Stimulated activated CD8-positive, alpha-beta memory T cell treated with anti-CD3 and anti-CD28 coated beads, Interleukin-4, amount 100 ng/mL, for 4 hours (primary cell): ENCODE results near the gene ASIC2.

Experiments used
- DNase-seq, 2 donors: peaks; one replicate each; pipeline ENCODE4 v3.0.0-alpha.2; 2020; ENCODE audit warnings: low read depth in 2 of 2, low spot score in 1 of 2

The ASIC2 gene

DNA sequence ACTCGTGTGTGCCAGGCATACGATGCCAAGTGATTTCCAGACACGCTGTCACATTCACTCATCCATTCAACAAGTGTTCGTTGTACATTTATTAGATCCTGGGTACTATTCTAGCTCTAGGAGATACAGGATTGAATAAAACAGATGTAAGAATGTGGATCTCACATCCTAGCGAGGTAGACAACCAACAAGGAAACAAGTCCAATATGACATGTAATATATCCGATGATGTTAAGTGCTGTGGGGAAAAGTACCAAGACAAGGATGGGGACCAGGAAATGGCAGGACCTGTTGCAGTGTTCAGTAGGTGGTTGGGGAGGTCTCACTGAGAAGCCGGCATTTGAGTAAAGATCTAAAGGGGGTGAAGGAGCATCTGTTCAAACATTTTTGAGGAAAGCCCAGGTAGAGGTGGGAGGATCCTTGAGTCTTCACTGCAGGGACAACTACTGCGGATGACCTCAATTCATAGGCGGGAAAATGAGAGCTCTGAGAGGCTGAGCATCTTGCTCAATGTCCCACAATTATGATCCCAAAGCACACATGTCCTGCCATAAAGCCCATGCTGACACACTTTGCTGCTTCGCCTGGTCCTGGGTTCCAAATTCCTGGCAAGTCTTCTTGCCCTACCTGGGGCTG is 129.4 kb downstream of the ASIC2 start:
- no peak for DNase-seq

GRCh38 chr17:33154869-33155455 is 138.1 kb downstream of the ASIC2 start:
- no peak for DNase-seq

GRCh38 chr17:33152783-33153182 is 140.3 kb downstream of the ASIC2 start:
- DNase-seq, result no peak

GRCh38 chr17:33151565-33151964 is 141.5 kb downstream of the ASIC2 start:
- DNase-seq, result no peak

- DNase-seq, result no peak
Measured at GRCh38 chr17:33145941-33146340, 147.2 kb downstream of the ASIC2 start.

GRCh38 chr17:33144837-33145236 is 148.3 kb downstream of the ASIC2 start:
- DNase-seq, result no peak

- DNase-seq, result no peak
Measured at GRCh38 chr17:33142705-33143299, 150.3 kb downstream of the ASIC2 start.

DNA sequence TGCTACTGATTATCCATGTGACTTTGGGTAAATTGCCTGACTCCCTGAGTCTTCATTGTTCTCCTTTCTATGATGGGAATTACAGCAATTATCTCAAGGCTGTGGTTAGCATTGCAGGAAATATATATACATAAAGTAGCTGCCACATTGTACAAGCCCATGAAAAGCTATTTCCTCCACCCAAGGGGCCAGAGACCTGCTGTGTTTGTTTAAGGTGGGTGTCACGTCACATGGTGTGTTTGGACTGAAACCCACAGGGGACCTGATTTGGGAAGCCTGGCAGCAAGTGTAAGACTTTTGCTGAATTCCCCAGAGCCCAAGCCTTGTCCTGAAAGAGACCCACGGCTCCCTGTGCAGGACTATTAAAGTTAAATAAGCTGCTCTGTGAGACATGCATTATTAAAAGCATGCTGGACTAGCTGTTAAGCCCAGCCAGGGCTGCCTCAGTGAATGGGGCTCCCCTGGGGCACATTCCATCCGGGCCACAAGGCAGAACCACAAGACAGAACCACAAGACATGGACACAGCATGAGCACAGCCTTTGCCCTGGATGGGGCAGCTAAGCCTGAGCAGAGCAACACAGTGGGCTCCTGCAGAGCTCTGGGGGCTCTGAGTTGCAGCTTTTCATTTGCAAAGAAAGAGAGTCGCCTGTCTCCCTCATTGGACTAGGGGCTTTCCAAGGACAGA is 152.5 kb downstream of the ASIC2 start:
- DNase-seq, result no peak

- DNase-seq, result no peak
Measured at GRCh38 chr17:33138627-33139026, 154.5 kb downstream of the ASIC2 start.

DNA sequence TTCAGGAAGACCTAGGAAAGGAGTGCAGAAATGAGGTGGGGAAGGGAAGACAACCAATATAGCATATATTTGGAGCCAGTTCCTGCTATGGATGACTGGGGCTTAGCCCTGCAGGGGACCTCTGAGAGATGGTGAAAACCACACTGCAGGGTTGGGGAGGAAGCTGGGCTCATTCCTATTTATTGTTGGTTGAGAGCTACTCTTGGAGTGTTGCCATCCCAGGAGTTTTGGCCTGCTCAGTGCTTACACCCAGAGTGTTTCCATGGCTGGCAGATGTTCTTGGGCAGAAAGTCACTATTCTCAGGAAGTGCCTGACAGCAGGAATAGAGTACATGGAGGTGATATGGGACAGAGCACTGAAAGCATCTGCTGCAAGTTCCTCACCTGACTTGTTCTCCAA is 155.7 kb downstream of the ASIC2 start:
- DNase-seq, result no peak

GRCh38 chr17:33135691-33136090 is 157.4 kb downstream of the ASIC2 start:
- DNase-seq, result no peak

- DNase-seq, result no peak
Measured at GRCh38 chr17:33131620-33132019, 161.5 kb downstream of the ASIC2 start.

DNA sequence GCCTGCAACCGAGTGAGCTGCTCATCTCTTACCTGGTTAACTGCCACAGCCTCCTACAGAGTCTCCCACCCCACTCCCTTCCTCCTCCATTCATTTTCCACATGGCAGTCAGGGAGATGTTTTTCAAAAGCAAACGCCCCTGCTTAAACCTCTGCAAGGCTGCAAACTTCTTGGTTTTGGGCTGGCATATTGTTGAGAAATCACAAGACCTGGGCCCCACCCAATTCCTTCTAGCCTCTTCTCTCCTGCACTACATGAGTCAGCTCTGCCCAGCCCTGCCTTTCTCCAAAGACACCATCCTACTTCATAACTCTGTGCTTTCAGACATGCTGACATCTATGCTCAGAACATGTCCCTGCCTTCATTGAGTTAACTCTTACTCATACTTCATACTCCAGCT is 165.4 kb downstream of the ASIC2 start:
- DNase-seq, result no peak

- DNase-seq, result no peak
Measured at GRCh38 chr17:33126086-33126485, 167.0 kb downstream of the ASIC2 start.

GRCh38 chr17:33125552-33125950 is 167.5 kb downstream of the ASIC2 start:
- no peak for DNase-seq

DNA sequence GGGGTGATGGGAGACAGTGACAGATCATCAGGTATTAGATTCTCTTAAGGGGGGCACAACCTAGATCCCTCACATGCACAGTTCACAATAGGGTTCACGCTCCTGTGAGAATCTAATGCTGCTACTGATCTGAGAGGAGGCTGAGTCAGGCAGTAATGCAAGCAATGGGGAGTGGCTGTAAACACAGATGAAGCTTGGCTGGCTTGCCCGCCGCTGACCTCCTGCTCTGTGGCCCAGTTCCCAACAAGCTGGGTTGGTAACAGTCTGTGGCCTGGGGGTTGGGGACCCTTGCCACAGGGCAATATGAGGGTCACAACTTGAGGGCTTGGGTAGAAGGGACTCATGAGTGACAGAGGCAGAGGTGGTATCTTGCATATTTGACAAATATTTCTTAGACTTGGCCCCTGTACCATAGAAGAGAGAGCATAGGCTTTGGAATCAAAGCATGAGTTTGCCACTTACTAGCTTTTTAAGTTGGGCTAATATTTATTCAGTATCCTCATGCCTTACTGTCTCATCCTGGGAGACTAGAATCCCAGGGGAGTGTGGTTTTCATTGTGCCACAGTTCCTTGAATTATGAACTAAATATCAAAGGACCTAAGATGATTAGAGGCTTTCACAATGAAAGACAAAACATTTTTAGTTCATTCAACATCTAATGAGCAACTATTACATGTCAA is 168.1 kb downstream of the ASIC2 start:
- no peak for DNase-seq

DNA sequence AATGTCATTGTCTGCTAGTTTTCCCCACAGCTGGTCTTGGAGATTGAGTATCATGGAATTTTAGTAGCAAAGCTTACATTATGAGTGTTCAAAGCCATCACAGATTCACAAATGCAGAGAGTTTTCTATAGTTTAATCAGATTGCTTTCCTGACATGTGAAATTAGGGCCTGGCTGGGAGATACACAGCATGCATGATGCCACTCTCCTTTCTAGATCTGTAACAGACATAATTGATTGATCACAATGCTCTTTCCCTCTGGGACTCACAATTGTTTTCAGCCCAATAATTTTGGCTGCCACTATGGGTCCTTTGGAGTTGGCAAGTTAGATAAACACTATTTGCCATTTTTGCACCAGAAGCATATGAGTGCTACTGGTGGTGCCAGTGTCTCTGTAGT is 168.9 kb downstream of the ASIC2 start:
- no peak for DNase-seq

GRCh38 chr17:33121756-33122155 is 171.3 kb downstream of the ASIC2 start:
- no peak for DNase-seq

DNA sequence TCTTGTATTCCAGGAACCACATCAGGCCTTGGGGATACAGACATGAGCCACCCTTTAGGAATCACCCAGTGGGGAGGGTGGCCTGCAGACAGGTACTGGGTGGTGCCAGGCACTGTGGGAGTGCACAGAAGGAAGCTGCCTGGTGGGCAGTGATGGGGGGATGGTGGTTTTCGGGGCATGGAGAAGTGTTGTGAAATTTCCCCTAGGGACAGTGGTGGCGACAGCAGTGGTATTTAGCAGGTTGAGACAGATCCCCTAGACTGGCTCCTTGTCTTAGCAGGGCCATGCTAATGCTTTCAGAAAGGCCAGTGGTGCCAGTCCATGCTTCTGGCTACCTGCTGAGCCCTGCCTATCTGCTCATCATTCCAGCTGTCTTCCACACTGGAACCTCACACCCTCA is 171.8 kb downstream of the ASIC2 start:
- no peak for DNase-seq

DNA sequence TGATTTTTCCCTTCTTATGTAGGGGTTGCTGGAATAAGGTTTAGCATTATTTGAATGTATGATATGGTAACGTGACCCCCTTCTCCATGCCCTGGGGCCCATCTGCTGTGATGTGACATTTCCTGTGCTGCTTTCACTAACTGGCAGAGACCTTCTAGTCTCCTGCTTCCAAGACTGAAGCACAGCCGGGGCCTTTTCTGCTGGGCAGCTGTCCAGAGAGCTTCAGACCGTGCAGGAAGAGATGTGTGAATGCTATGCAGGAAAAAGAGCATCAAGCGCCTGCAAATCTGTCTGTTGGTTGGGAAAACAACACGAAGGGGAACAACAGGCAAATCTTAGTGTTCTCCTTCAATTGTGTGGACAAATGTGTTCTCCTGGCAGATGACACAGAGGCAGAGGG is 173.0 kb downstream of the ASIC2 start:
- DNase-seq, result no peak

DNA sequence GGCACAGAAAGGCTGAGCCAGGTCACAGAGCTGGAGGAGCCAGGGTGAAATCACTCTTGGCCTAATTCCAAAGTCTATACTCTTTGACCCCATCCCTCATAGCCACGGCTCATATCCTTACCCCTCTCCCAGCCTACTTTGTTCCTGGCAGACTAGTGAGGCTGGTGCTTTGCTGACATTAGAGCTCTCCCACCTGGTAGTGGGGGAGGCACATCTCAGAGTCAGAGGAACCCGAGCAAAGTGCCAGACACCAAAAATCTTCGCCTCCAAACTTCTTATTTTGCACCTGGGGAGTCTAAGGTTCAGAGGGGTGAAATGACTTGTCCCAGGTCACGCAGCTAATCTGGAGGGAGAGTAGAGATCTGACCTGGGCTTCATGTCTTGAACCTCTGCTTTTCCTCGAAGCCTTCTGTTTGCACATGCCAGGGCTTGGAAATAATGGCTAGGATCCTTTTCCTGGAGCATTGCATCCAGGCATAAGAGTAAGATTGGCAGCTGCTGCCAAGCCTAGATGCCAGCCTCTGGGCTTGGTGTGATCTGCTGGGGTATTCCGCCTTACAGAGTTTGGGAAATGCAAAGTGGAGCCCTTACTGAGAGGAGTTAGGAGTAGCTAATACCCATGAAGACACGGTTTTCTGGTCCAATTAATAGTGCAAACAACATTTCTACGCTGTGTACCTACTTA is 174.6 kb downstream of the ASIC2 start:
- no peak for DNase-seq
